ENCODE data around the gene MPV17L2.
A peak's percentile ranks its signal among the peaks of the same experiment; 100 is the strongest.

The MPV17L2 gene

GRCh38 chr19:18192673-18193387 is at the start of gene MPV17L2:
Gene MPV17L2 (plus strand): TSS chr19:18193218. CDS start chr19:18193282, 64 bp downstream.
- DNase-seq (ENCODE audit: low read depth), result peak; percentile 100

DNA sequence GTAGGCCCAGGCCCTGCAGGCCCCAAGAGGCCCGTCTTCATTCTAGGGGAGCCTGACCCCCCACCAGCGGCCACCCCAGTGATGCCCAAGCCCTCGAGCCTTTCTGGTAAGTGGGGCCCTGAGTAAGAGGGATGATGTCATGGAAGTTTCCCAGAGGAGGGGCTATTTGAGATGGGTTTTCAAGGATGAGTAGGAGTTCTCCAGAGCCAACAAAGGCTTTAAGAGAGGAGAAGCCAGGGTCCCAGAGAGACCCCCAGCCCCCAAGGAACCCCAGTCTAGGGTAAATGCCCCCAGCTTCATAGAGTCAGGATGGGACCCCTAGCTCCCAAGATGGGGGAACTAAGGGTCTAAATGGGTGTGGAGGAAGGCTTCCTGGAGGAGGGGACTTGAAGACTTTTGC is 49.1 kb upstream of the MPV17L2 start:
- DNase-seq (ENCODE audit: low read depth), result no peak

DNA sequence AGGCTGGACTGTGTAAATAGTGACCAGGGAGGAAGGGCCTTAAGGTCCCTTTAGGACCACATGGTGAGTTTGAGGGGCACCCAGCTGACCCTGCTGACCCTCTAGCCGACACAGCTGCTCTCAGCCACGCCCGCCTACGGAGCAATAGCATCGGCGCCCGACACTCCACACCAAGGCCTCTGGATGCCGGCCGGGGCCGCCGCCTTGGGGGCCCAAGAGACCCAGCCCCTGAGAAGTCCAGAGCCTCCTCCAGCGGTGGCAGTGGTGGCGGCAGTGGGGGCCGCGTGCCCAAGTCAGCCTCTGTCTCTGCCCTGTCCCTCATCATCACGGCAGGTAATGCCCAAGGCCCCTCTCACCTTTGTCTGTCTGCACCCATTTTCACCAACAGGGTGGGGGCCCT is 48.7 kb upstream of the MPV17L2 start:
- DNase-seq (ENCODE audit: low read depth), result no peak

GRCh38 chr19:18144906-18145305 is 48.1 kb upstream of the MPV17L2 start:
- DNase-seq (ENCODE audit: low read depth), result no peak

DNA sequence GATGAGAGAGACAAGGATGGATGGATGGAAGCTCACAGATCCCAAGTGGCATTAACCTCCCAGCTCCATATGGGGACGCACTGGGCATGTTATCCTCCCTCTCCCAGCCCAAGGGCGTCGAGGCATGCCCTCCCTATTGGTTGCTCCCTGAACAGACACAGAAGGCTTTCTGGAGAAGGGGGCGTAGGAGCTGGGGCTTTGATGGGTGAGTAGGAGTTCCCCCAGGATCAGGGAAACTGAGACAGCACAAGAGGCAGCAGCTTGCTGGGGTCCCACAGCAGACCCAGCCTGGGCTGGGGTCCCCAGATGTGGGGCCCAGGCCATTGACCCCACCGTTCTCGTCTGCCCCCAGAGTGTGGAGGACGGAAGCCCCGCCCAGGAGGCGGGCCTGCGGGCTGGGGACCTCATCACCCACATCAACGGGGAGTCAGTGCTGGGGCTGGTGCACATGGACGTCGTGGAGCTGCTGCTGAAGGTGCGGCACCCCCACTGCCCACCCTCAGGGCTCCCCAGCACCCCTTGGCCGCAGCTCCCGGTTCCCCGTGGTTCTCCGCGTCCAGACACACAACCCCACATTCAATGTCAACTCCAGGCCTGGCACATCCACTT is 47.5 kb upstream of the MPV17L2 start:
- DNase-seq (ENCODE audit: low read depth), result no peak

GRCh38 chr19:18147396-18147795 is 45.6 kb upstream of the MPV17L2 start:
- DNase-seq (ENCODE audit: low read depth), result no peak

GRCh38 chr19:18149596-18149975 is 43.4 kb upstream of the MPV17L2 start:
- DNase-seq (ENCODE audit: low read depth), result no peak

- DNase-seq (ENCODE audit: low read depth), result no peak
These were observed 42.0 kb upstream of the MPV17L2 start for GRCh38 chr19:18150776-18151624.

GRCh38 chr19:18152442-18152816 is 40.6 kb upstream of the MPV17L2 start:
- peak; percentile 99 for DNase-seq (ENCODE audit: low read depth)

GRCh38 chr19:18152817-18153555 is 40.0 kb upstream of the MPV17L2 start, which contains the start of gene PIK3R2:
Gene PIK3R2 (plus strand): TSS chr19:18153163. CDS start chr19:18155880, 2,717 bp downstream.
- peak; percentile 99 for DNase-seq (ENCODE audit: low read depth)

DNA sequence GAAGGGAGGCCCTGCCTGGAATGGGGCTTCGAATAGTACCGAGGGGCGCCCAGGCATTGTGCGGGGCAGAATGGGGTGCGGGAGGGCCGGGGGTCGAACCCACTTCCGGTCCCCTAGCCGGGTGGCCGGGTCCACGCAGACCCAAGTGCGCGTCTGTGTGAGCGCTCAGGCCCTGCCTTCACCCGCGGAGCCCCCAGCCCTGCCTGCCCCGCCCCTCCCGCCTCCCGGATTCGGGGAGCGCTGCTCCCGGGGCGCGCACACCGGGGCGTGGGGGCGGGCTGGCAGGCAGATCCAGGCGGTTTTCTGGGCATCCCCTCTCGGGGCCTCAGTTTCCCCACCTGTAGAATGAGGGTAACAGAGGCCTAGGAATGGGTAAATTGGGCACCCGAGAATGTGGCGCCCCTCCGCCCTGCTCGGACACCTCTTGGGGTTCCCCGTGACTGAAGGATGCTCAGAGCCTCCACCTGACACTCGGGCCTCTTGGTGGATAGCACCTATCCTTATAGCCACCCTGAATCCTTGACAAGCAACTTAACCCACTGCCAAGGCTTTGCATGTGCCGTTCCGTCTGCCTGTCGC is 39.4 kb upstream of the MPV17L2 start:
- peak; percentile 19 for DNase-seq (ENCODE audit: low read depth)

- DNase-seq (ENCODE audit: low read depth), result no peak
These were observed 37.6 kb upstream of the MPV17L2 start for GRCh38 chr19:18155095-18156087.

DNA sequence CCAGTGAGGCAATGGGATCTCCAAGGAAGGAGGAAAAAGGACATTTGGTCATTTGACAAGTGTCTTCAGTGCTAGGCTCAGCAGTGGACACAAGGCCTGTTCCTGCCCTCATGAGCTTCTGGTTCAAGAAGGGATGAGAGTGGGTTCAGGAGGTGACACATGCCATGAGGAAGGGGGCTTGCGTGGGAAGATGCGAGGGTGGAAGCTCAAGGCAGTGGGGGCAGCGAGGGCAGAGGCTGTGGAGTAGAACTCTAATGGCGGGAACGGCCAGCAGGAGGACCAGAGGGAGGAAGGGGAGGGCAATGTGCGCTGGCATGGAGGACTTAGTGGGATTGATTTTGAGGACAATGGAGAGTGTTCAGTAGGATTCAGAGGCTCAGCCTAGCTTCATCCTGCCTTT is 36.8 kb upstream of the MPV17L2 start:
- no peak for DNase-seq (ENCODE audit: low read depth)

- peak; percentile 78 for DNase-seq (ENCODE audit: low read depth)
These were observed 36.1 kb upstream of the MPV17L2 start for GRCh38 chr19:18156841-18157464.

DNA sequence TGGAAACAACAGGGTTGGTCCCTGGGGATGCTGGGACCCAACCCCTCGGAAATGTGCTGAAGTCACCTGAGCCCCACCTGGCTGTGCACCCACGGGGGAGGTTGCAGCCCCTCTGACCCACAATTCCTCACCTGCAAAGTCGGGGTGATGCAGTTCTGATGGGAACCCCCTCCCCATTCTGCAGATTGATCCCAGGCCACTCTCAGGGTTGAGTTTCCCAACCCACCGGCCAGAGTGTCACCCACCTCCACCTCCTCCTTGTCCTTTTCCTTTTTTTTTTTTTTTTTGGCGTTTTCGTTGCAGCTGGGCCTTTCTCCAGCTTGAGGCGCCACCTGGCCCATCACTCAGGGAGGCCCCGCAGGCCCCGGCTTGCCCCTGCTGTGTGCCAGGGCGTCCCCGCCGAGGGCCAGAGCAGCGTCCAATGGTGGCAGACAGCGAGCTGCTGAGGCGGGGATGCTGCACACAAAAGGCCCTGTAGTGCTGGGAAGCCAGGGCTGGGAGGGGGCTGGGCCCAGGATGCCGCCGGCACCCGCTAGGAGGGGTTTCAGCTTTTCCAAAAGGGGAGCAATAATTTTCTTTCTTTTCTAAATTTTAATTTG is 35.5 kb upstream of the MPV17L2 start:
- DNase-seq (ENCODE audit: low read depth), result no peak

DNA sequence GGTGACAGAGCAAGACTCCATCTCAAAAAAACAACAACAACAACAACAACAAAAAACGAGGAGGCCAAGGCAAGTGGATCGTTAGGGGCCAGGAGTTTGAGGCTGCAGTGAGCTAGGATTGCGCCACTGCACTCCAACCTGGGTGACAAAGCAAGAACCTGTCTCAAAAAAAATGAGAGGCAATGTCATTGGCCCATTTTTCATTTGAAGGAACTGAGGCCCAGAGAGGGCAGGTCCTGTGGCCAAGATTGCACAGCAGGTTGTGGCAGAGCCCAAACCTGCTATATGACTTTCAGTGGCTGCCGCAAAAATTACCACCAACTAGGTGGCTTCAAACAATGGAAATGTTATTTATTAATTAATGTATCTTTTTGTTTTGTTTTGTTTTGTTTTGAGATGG is 34.6 kb upstream of the MPV17L2 start:
- DNase-seq (ENCODE audit: low read depth), result no peak

DNA sequence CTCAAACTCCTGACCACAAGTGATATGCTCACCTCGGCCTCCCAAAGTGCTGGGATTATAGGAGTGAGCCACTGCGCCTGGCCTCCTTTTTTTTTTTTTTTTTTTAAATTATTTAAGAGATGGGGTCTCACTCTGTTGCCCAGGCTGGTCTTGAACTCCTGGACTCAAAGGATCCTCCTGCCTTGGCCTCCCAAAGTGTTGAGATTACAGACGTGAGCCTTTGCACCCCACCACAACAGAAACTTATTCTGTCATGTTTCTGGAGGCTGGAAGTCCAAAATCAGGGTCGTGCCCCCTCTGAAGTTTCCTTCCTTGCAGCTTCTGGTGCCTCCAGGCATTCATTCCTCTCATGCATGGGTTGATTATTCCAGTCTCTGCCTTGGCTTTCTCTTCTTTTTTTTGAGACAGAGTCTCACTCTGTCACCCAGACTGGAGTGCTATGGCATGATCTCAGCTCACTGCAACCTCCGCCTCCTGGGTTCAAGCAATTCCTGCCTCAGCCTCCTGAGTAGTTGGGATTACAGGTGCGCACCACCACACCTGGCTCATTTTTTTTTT is 33.9 kb upstream of the MPV17L2 start:
- DNase-seq (ENCODE audit: low read depth), result peak; percentile 42

DNA sequence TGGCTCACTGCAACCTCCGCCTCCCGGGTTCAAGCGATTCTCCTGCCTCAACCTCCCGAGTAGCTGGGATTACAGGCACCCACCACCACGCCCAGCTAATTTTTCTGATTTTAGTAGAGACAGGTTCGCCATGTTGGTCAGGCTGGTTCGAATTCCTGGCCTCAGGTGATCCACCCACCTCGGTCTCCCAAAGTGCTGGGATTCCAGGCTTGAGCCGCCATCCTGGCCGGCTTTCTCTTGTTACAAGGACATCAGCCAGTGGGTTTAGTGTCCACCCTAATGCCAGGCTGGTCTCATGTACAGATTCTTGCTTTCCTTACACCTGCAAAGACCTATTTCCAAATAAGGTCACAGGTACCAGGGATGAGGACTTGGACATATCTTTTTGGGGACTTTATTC is 33.2 kb upstream of the MPV17L2 start:
- no peak for DNase-seq (ENCODE audit: low read depth)

- DNase-seq (ENCODE audit: low read depth), result no peak
These were observed 32.5 kb upstream of the MPV17L2 start for GRCh38 chr19:18160493-18160970.
